KMS-11 (cell line): Measurements from ENCODE around the gene C16orf74.

Source experiments
- H2AFZ ChIP-seq: fragments of 200-600 bp; sonication (generic); 2 replicates; pipeline ENCODE4 v1.6.1; 2016; ENCODE audit warnings: antibody characterized with exemption, mixed run types, low read depth
- H3K27ac ChIP-seq: fragments of 200-600 bp; sonication (generic); 2 replicates; pipeline ENCODE4 v1.6.1; 2016; ENCODE audit warnings: mild to moderate bottlenecking, mixed run types
- H3K27me3 ChIP-seq: fragments of 200-600 bp; sonication (generic); 2 replicates; pipeline ENCODE4 v1.6.1; 2017; ENCODE audit warnings: mild to moderate bottlenecking, low read depth, mixed run types, moderate library complexity; ENCODE audit not compliant: insufficient read depth
- H3K36me3 ChIP-seq: fragments of 200-600 bp; sonication (generic); 2 replicates; pipeline ENCODE4 v1.6.1; 2017; ENCODE audit warnings: mild to moderate bottlenecking, mixed run types; ENCODE audit not compliant: insufficient read depth
- H3K4me1 ChIP-seq: fragments of 200-600 bp; sonication (generic); 2 replicates; pipeline ENCODE4 v1.6.1; 2016; ENCODE audit warnings: mild to moderate bottlenecking, low read depth, mixed run types; ENCODE audit not compliant: poor library complexity, severe bottlenecking
- H3K4me2 ChIP-seq: fragments of 200-600 bp; sonication (generic); 2 replicates; pipeline ENCODE4 v1.7.0; 2016; ENCODE audit warnings: mild to moderate bottlenecking, mixed run types
- H3K4me3 ChIP-seq: fragments of 200-600 bp; sonication (generic); IDR thresholded peaks from 2 replicates; pipeline ENCODE4 v1.6.1; 2017; ENCODE audit warnings: low read depth, low read length, mixed read lengths; ENCODE audit not compliant: insufficient read depth
- H3K79me2 ChIP-seq: fragments of 200-600 bp; sonication (generic); 2 replicates; pipeline ENCODE4 v1.6.1; 2016; ENCODE audit warnings: low read depth, mixed run types; ENCODE audit not compliant: insufficient read depth
- H3K9ac ChIP-seq: fragments of 200-600 bp; sonication (generic); 2 replicates; pipeline ENCODE4 v1.6.1; 2016; ENCODE audit warnings: mild to moderate bottlenecking, mixed run types
- H4K20me1 ChIP-seq: fragments of 200-600 bp; sonication (generic); 2 replicates; pipeline ENCODE4 v1.6.1; 2016; ENCODE audit warnings: mild to moderate bottlenecking, mixed run types; ENCODE audit not compliant: insufficient read depth
- TF ChIP-seq, protein P1 (sequence below): fragments of 200-600 bp; sonication (generic); conservative IDR thresholded peaks from 2 replicates; pipeline ENCODE4 v1.6.1; 2017; ENCODE audit warnings: low read depth, mild to moderate bottlenecking, antibody characterized with exemption, low read length, moderate library complexity, mixed read lengths

The C16orf74 gene

DNA sequence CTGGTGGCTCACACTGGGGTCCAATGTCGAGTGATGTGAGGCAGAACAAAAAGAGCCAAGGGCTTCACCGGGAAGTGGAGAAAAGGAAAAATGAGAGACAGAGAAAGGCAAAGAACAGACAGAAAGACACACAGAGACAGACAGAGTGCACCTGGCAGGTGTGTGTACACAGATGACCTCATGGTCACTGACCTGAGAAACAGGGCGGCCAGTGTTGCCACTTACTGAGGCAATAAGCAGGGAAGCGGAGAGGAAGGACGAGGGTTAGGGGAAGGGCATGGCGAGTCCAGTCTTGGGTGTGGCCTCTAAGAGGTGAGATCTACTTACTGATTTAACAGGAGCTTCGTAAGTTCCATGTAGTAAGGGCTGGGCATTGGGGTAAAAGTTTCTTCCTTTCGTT is 69.6 kb downstream of the C16orf74 start:
- Histone ChIP-seq H3K79me2 (peaks cover 7% of the 10 kb centered on the region; the same call in 1 of the 2 replicates), H3K4me3 (no peak overlapping the region), H3K4me2 (no peak overlapping the region), H3K9ac (no peak overlapping the region), H3K27me3 (no peaks in the 10 kb centered on the region), H3K27ac (no peak overlapping the region), H3K36me3 (peaks cover 6% of the 10 kb centered on the region), H4K20me1 (no peaks in the 10 kb centered on the region), H2AFZ (no peak overlapping the region), H3K4me1 (peaks cover 22% of the 10 kb centered on the region)
- TF ChIP-seq, protein P1, sequence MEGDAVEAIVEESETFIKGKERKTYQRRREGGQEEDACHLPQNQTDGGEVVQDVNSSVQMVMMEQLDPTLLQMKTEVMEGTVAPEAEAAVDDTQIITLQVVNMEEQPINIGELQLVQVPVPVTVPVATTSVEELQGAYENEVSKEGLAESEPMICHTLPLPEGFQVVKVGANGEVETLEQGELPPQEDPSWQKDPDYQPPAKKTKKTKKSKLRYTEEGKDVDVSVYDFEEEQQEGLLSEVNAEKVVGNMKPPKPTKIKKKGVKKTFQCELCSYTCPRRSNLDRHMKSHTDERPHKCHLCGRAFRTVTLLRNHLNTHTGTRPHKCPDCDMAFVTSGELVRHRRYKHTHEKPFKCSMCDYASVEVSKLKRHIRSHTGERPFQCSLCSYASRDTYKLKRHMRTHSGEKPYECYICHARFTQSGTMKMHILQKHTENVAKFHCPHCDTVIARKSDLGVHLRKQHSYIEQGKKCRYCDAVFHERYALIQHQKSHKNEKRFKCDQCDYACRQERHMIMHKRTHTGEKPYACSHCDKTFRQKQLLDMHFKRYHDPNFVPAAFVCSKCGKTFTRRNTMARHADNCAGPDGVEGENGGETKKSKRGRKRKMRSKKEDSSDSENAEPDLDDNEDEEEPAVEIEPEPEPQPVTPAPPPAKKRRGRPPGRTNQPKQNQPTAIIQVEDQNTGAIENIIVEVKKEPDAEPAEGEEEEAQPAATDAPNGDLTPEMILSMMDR = no peak

DNA sequence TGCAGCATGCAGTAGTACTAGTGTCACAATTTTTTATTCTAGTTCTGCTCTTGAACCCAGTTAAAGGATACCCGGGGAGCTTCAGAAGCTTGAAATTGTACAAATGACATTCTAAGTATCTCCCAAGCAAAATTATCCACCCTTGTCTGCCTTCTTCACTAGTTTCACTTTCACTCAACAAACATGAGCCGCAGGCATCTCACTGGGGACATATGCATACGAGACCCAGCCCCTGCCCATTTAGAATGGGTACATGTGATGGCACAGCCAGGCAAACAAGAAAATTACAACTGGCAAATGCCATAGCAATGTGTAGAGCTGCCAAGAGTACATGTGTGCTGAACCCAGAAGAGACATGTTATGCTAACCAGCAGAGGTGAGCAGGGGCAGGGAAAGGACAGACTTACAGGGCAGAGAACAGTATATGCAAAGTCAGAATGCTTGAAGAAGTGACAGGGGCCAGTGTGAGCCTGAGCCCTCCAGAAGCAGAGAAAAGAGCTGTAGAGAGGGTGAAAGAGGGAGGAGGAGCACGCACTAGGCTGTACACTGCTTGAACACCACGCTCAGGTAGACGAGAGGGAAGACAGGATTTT is 70.4 kb downstream of the C16orf74 start:
- Histone ChIP-seq H3K27ac (no peak overlapping the region), H3K9ac (no peak overlapping the region), H3K79me2 (peaks cover 4% of the 10 kb centered on the region; the same call in 1 of the 2 replicates), H3K27me3 (no peaks in the 10 kb centered on the region), H4K20me1 (no peaks in the 10 kb centered on the region), H3K4me2 (no peak overlapping the region), H3K36me3 (peaks cover 3% of the 10 kb centered on the region; the same call in 1 of the 2 replicates), H3K4me1 (peaks cover 31% of the 10 kb centered on the region), H3K4me3 (no peak overlapping the region), H2AFZ (no peak overlapping the region)
- TF ChIP-seq, protein P1 = no peak

DNA sequence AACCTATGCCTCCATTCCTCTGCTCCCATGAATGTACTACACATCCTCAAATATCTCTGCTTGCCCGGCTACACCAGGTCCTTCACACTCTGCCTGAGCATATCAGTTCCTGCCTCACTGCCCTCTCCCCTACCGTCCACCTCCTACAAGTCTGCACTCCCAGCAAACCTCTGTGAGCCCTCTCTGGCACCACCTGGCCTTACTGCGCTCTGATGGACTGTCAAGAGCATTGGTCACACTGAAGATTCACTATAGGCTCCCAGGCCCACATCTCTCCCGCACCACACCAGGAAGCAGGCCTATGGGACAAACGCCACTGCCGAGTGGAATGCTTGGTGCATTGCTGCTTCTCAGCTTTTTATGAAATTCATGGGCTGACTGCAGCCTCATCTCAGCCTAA is 71.0 kb downstream of the C16orf74 start:
- no peak overlapping the region for H3K27ac ChIP-seq
- peaks cover 4% of the 10 kb centered on the region; the same call in 1 of the 2 replicates for H3K79me2 ChIP-seq
- H3K4me3 ChIP-seq = no peak overlapping the region
- no peak overlapping the region for H2AFZ ChIP-seq
- TF ChIP-seq, protein P1 = no peak
- H3K9ac ChIP-seq = no peak overlapping the region
- H3K4me1 ChIP-seq = peaks cover 36% of the 10 kb centered on the region
- H3K4me2 ChIP-seq = no peak overlapping the region
- H3K27me3 ChIP-seq = no peaks in the 10 kb centered on the region
- peaks cover 3% of the 10 kb centered on the region; the same call in 1 of the 2 replicates for H3K36me3 ChIP-seq
- H4K20me1 ChIP-seq = no peaks in the 10 kb centered on the region

DNA sequence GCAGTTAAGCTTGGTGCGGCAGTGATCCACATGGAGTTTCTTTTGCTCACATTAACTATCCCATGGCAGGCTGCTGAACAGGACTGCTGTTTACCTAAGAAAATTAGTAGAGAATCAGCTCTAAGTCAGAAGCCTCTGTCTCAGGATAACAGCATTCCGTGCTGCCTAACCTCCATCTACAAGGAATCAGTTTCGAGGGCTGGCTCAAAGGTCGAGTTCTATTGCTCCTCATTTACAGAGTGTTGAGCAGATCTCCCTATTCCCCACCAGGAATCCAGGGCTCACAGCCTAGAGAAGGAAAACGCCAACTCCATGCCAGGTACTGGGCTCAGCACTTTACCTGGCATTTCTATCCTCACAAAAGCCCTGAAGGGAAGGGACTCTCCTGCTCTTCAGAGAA is 72.1 kb downstream of the C16orf74 start:
- no peak overlapping the region for H3K27ac ChIP-seq
- H4K20me1 ChIP-seq = no peaks in the 10 kb centered on the region
- peaks cover 38% of the 10 kb centered on the region for H3K4me1 ChIP-seq
- no peak overlapping the region for H2AFZ ChIP-seq
- no peak overlapping the region for H3K9ac ChIP-seq
- H3K4me2 ChIP-seq = no peak overlapping the region
- TF ChIP-seq, protein P1 = no peak
- H3K27me3 ChIP-seq = no peaks in the 10 kb centered on the region
- H3K79me2 ChIP-seq = peaks cover 4% of the 10 kb centered on the region; the same call in 1 of the 2 replicates
- H3K36me3 ChIP-seq = peaks cover 3% of the 10 kb centered on the region; the same call in 1 of the 2 replicates
- H3K4me3 ChIP-seq = no peak overlapping the region
